Inflammatory macrophage treated with lipopolysaccharide for 1 hour (primary cell): ENCODE data around the gene LPCAT1.
"Not testable (repeated sequence)": the region's sequence is repeated elsewhere in the genome, so short reads cannot be mapped to it uniquely, and the experiment has no call there.

Source experiments
- DNase-seq, 2 donors: peaks; one replicate each; pipeline ENCODE4 v3.0.0-alpha.2; 2020 to 2022

LPCAT1 gene

DNA sequence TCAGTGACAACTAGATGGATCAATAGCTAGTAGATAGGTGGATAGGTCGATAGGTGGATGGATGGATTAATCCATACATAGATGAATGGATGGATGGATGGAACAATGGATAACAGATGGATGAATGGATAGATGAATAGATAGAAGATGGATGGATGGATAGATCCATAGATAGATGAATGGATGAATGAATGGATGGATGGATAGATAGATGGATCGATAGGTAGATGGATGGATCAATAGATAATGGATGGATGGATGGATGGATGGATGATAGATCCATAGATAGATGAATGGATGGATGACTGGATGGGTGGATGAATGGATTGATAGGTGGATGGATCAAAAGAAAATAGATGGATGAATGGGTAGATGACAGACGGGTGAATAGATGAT, 83.7 kb downstream of the LPCAT1 start:
- DNase-seq: no peak

GRCh38 chr5:1439388-1440097, 84.2 kb downstream of the LPCAT1 start:
- no peak for DNase-seq

DNA sequence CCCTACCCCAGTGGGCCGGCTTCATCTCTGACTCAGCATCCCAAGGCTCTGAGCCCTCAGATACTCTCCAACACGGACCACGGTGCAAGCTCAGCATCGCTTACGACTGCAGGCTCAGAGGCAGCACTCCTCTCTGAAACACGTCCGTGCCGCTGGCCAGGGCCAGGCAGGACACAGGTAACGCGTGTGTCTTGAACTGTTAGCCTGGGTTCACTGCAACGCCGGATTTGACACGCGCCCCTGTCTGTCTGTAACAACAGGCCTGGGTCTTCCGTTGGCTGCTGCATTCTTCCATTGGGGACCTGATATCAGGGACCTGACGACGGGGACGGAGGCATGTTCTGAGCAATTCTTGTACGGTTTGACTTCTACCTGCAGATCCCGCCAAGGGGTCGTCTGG, 84.9 kb downstream of the LPCAT1 start:
- no peak for DNase-seq

GRCh38 chr5:1437876-1438559, 85.7 kb downstream of the LPCAT1 start:
- DNase-seq: no peak

DNA sequence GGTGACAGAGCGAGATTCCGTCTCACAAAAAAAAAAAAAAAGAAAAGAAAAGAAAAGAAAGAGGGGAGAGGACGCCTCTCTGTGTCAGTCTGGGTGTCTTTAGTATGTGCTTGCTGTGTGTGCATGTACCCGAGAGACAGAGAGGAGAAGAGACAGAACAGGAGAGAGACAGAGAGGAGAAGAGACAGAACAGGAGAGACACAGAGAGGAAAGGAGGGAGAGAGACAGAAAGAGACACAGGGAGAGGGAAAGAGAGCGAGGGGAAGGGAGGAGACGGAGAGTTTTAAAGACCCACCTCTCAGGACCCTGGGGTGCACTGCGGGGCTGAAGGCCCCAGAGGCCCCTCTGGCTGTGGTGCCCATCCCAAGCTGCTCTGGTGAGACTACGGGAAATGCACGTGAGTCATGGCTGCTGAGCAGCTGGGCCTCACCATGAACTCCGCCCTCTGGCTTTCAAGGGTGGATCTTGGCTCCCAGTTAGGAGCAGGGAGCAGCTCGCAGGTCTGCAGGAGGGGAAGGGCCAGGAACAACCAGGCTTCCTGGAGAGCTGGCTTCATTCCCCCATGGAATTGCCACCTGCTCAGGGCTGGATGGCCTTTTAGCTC, 86.4 kb downstream of the LPCAT1 start:
- DNase-seq: no peak

- DNase-seq: no peak
Measured at GRCh38 chr5:1436681-1437080, 87.1 kb downstream of the LPCAT1 start.

GRCh38 chr5:1436036-1436435, 87.7 kb downstream of the LPCAT1 start:
- DNase-seq: no peak

- no peak for DNase-seq
Measured at GRCh38 chr5:1435369-1435768, 88.4 kb downstream of the LPCAT1 start.

DNA sequence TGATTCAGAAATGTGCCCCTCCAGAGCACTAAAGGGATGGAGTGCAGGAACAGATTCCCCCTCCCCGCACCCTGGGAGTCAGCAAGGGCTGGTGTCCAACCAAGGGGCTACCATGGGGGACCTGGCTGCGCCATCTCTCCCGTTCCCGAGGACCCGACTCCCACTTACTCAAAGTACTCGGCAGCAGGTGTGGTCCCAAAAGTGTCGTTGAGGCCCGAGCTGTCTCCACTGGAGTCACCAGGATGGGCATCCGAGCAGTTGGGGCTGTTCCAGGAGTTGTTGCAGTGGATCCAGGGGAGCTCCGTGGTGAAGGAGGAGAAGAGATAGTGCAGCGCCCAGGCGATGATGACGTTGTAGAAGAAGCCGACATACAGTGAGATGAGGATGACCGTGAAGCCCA, 91.5 kb downstream of the LPCAT1 start:
- no peak for DNase-seq

- no peak for DNase-seq
Measured at GRCh38 chr5:1431896-1432295, 91.9 kb downstream of the LPCAT1 start.

DNA sequence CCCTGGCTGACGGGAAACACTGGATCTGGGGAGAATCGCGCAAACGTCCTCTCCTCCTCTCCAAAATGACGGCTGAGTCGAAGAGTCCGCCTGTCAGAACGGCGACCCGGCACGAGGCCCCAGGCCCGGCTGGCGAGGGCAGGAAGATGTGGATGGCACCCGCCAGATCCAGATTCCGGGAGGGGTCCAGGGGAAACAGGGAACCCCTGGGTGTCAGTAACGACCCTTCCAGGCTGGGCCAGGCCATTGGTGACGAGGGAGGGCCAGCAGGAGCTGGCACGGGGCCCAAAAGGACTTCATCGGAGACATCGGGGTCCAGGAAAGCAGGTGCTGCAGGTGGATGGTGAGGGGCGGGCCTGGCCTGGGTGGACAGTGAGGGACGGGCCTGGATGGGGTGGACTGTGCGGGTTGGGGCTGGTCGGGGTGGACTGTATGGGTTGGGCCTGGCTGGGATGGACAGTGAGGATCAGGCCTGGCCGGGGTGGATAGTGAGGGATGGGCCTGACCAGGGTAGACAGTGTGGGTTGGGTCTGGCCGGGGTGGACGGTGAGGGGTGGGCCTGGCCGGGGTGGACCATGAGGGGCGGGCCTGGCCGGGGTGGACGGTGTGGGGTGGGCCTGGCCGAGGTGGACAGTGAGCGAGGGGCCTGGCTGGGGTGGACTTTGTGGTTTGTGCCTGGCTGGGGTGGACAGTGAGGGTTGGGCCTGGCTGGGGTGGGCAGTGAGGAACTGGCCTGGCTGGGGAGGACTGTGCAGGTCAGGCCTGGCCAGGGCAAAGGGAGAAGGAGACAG, 92.5 kb downstream of the LPCAT1 start:
- no peak for DNase-seq

DNA sequence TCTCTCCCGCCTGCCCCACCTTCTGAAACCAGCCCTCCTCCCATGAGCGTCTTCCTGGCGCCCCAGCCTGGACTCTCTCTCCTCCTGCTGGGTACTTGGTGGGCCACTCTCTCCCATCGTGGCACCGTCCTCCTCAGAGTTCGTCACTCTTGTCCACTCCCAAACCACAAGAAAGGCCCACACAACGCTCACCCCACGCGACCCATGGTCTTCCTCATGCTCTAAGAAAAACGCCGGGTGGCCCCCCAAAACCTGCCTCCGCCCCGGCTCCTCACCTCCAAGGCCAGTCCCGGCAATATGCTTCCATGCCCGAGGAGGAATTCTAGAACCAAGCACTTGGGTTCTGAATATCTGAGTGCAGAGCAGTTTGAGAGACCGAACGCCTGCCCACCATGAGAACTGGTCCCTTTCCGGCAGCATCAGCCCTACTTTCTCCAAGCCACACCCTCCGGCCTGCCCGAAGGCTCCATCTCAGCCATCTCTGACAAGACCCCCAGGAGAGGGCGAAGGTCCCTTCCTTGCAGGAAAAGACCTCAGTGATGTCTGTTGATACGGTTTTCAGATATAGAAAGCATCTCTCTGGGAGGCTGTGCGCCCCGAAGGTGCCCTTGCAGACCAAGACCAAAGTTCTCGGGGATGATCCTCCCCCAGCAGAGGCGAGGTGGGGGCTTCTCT, 93.5 kb downstream of the LPCAT1 start:
- DNase-seq: no peak

DNA sequence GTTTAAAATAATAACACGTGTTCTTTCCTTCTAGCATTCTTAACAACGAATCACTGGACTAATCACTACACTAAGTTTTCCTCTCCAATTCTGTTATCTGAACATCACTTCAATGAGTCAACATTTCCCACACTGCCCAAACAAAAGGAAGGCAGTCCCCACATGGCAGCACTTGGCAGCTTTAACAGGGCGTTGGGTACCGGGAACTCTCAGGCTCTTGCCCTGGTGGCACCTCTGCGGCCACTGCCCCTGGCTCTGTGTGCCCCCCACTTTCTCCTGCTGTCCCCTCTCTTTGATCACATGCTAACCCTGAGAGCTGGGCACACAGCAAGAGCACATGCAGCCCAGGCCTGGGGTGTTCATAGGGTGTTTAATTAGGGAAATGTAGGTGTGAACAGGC, 94.3 kb downstream of the LPCAT1 start:
- no peak for DNase-seq

GRCh38 chr5:1429066-1429465, 94.7 kb downstream of the LPCAT1 start:
- DNase-seq: no peak

- no peak for DNase-seq
Measured at GRCh38 chr5:1428107-1428506, 95.7 kb downstream of the LPCAT1 start.

GRCh38 chr5:1424716-1425115, 99.0 kb downstream of the LPCAT1 start:
- DNase-seq: no peak

DNA sequence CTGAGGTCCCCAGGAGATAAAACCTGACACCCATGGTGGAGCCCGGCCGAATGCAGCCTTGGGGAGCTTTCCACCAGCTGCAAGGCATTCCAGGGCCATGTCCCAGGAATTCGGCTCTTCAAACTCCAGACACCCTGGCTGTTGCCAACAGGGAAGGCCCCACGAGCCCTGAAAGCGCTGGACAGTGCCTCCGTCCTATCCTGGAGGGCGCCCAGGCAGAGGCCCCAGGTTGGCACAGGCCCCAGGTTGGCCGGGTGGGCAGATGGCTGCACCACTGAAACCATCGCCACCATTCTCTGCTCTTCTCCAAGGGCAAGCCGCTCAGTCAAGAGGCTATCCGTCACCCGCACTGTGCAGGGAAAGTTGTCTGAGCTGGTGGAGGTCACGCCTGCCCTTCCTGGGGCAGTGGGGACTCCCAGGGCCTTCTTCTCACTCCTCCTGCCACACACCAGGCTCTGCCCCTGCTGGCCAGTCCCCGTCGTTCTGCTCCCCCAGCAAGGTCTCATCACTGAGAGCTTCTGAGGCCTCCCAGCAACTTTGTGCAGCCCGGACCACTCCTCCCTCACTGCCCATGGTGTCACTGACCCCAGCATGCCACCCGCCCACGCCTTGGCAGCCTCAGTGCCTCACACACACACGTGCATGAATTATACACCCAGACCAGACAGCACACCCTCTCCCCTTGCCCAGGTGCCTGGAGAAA, 99.7 kb downstream of the LPCAT1 start:
- DNase-seq: no peak

GRCh38 chr5:1422522-1422921, 101.2 kb downstream of the LPCAT1 start:
- not testable (repeated sequence) for DNase-seq

DNA sequence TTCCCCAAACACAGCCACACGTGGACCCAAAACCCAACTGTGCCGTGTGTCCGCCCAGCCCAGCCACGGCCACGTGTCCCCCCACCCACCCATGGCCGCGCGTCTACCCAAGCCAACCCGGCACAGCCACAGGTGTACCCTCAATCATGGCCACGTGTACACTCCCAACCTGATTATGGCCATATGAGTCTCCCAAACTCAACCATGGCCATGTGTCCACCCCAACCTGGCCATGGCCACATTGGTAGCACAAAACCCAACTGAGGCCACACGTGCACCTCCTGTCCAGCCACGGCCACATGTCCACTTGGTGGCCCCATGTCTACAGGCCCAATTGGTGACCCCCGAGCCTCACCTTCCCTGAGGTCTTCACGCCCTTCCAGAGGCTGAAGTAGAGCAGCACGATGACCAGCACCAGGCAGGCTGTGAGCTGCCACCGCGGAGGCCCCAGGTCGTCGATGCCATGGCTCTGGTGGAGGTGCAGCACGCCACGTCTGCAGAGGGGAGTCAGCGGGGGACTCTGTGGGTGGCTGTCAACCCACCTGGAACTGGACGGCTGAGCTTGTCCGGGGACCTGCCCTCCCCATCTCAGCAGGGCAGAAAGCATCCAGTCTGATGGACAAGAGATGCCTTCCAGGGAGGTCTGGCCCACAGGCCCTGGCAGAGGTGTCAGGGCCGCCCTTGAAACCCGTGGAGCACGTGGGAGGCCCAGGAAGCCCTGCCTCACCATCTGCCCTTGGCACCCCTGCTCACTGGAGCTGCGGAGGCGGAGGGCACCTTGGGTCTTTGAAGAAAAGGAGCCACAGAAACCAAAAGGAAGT, 102.0 kb downstream of the LPCAT1 start:
- no peak for DNase-seq

DNA sequence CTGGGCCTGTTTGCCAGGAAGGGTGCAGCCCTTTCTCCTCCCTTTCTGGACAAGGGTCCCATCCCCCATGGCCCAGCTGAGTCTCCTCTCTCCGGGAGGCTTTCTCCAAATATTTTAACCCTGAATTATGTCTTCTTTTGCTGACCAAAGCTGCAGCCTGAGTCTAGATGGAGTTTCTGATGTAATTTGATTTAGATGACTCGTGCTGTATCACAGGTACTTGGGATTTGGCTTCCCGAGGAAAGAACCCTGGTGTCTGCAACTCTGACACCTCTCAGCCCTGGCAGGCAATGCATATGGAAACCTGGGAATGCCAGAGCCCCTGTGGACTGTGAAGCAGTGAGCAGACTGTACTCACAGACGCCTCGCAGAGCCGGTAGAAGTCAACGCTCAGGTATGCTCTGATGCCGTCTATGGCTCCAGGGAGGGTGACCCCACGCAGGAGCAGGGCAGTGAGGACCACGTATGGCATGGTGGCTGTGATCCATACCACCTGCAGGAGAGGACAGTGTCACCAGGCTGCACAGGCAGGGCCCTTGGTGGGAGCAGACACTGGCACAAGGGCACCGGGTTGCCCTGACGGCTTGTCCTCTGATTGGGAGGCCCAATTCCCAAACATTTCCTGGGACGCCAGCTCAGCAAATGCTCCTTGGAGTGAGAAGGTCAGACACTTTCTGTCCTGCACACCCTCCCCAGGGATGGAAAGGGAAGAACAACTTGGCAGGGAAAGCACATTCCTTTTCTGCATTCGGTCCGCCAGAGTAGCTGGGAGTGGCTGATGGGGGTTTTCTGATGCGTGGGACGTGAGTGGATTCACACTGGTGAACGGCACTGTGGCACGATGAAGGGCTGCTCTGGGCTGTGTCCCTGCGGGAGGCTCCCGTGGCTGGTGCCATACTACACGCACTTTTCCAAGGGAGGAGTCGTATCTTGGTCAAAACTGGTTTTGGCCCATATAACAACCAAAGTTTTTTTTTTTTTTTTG, 103.3 kb downstream of the LPCAT1 start:
- DNase-seq: no peak
